Spleen (tissue), 11 donors: Measurements from ENCODE around the gene NDUFB10. TPM values are rescaled to one million over a fixed set of nuclear protein-coding genes. Genes with fewer than 3 reads are reported as not detected.

Source experiments
- DNase-seq: peaks from one replicate; pipeline ENCODE4 v3.0.0-alpha.2; 2020
- H3K27ac ChIP-seq, 8 donors: fragments of 200-600 bp; sonication (generic) in 7 of 8; 1 replicate in 4 of 8; 2 replicates in 4 of 8; pipeline versions ENCODE4 v1.5.0 to v1.8.0; 2016 to 2021; ENCODE audit warnings: inconsistent platforms in 4 of 8, mild to moderate bottlenecking in 4 of 8, moderate library complexity in 1 of 8
- H3K27me3 ChIP-seq, 7 donors: fragments of 200-600 bp; sonication (generic) in 6 of 7; replicated peaks in 1 of 7; 1 replicate in 4 of 7; 2 replicates in 3 of 7; pipeline versions ENCODE4 v1.5.0 to v1.8.0; 2016 to 2021; ENCODE audit warnings: inconsistent platforms in 3 of 7, mild to moderate bottlenecking in 1 of 7
- H3K36me3 ChIP-seq, 6 donors: fragments of 200-600 bp; sonication (generic) in 5 of 6; 1 replicate in 4 of 6; 2 replicates in 2 of 6; pipeline versions ENCODE4 v1.5.0 to v1.8.0; 2016 to 2021; ENCODE audit warnings: inconsistent platforms in 2 of 6
- H3K4me1 ChIP-seq, 6 donors: fragments of 200-600 bp; sonication (generic) in 5 of 6; 1 replicate in 3 of 6; 2 replicates in 3 of 6; pipeline versions ENCODE4 v1.5.0 to v1.8.0; 2016 to 2021; ENCODE audit warnings: inconsistent platforms in 3 of 6
- H3K4me3 ChIP-seq, 8 donors: fragments of 200-600 bp; sonication (generic) in 7 of 8; 1 replicate in 4 of 8; 2 replicates in 4 of 8; pipeline versions ENCODE4 v1.5.0 to v1.8.0; 2016 to 2021; ENCODE audit warnings: inconsistent platforms in 4 of 8, mild to moderate bottlenecking in 4 of 8, moderate library complexity in 2 of 8
- H3K9me3 ChIP-seq, 8 donors: fragments of 200-600 bp; sonication (generic) in 7 of 8; 1 replicate in 4 of 8; 2 replicates in 4 of 8; pipeline versions ENCODE4 v1.5.0 to v1.8.0; 2016 to 2021; ENCODE audit warnings: inconsistent platforms in 4 of 8
- POLR2A ChIP-seq, 3 donors: fragments of 450-650 bp; IDR thresholded peaks; one replicate each; pipeline ENCODE4 v1.5.1; 2017; ENCODE audit warnings: antibody characterized with exemption in 3 of 3, mild to moderate bottlenecking in 1 of 3
- POLR2AphosphoS5 ChIP-seq, 3 donors: sonication (generic); formaldehyde crosslinking; IDR thresholded peaks; one replicate each; pipeline ENCODE4 v1.5.1; 2017; ENCODE audit warnings: antibody characterized with exemption in 3 of 3
- WGBS, 5 donors: extraction: QIAGEN DNeasy Blood & Tissue Kit in 3 of 5; methylation state at CpG; one replicate each; pipeline versions ENCODE4 v1.1.5 to v1.1.7; 2013 to 2018; 5-methylcytosine and 5-hydroxymethylcytosine counted together
- intact Hi-C: fragments of 100-400 bp; cut with DNase I; formaldehyde crosslinking; loops from one replicate; pipeline ENCODE4 v1.15.0; 2023; ENCODE audit warnings: low total_unique reads
- polyA plus RNA-seq, 3 donors: library from polyadenylated mRNA; stranded (reverse); fragments of 200-250 nt; gene quantifications; one replicate each; pipeline ENCODE4 v1.2.1, GENCODE V29; 2013
- total RNA-seq, 7 donors: library from RNA; depleted of rRNA in 3 of 7; stranded (reverse); fragments of >200 nt in 3 of 7; fragmentation: NEBNext Ultra II Directional in 4 of 7; extraction: Animal tissue kit (Norgen Biotek cat#: 25700) in 4 of 7; gene quantifications; one replicate each; pipeline versions ENCODE4 v1.1.0 to v1.2.1, GENCODE V29; 2016 to 2021
- TF ChIP-seq, protein P1 (sequence below), 11 experiments: fragments of 200-600 bp in 7 of 11; fragments of 450-650 bp in 4 of 11; sonication (generic) in 4 of 11; IDR thresholded peaks in 8 of 11; conservative IDR thresholded peaks in 3 of 11; 1 replicate in 7 of 11; 2 replicates in 4 of 11; pipeline versions ENCODE4 v1.4.0 to v1.8.0; 2016 to 2021; ENCODE audit warnings: antibody characterized with exemption in 11 of 11, inconsistent platforms in 4 of 11, mild to moderate bottlenecking in 1 of 11
- donor health status: healthy with polysubstance abuse.
- donor health status: DM: no; HTN: no; CAD: no; lungs with moderate emphysema.
- donor health status: DM: no; HTN: no; CAD: no.
- donor health status: Bipolar disorder and iron deficiency.
- donor health status: healthy.
- donor health status: DM: no; HTN: no; CAD: no.
- donor health status: DM: yes; HTN: yes; CAD: no.

Gene NDUFB10
- total and polyA plus RNA-seq, 10 donors = 69.3 to 225 (median 137) TPM

DNA sequence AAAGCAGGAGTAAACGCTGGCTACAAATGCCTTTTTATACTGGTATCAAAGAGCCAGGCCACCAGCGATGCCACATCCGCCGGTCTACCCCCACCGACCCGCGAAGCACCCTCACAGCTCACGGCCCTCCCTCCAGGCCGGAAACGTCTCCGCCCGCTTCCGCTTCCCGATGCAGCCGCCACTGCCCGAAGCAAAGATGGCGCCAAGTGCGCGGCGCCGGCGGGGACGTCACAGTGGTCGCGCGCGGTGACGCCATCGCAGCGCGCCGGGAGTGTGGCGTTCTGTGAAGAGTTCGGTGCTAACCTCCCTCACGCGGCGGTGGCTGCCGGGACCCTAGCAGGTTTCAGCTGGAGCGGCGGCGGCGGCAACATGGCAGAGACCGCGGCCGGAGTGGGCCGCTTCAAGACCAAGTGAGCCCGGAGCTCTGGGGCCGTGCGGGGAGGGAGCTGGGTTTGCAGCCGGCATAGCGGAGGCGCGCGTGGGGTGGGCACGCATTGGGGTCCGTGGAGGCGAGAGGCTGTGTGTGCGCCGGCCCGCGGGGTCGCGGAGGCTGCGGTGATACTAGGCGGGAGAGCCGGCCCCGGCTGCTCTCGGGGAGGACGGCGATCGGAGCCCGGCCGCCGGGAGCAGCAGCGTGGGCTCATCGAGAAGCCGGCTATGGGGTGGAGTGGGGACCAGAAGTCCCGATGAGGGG lies 12.6 kb downstream of the NDUFB10 start, which contains the start of gene TBL3:
TBL3 (plus strand) TSS at position 258 of the 694 bp plus-strand sequence; CDS start at position 370, 112 bp downstream.
- Histone ChIP-seq H3K9me3 (no peaks in the 10 kb centered on the region), H3K27ac (peak within 1 kb of the TSS; percentile 91 to 98 (median 95)), H3K4me1 (peaks cover 18 to 37% (median 33%) of the 10 kb centered on the region in 6 donors), H3K36me3 (peaks cover 13 to 36% (median 31%) of the 10 kb centered on the region in 6 donors), H3K27me3 (peaks cover 0 to 35% (median 0%) of the 10 kb centered on the region in 7 donors), H3K4me3 (peak within 1 kb of the TSS; percentile 89 to 99 (median 96))
- 0 to 1% (median 0%) methylated on average over 56 to 78 of the region's 78 CpGs for WGBS, 5 donors
- peak; percentile 99 for DNase-seq
- TF ChIP-seq POLR2A (IDR thresholded peaks at IDR 0.05) (peak; percentile 68 to 98 (median 83)), POLR2AphosphoS5 (IDR thresholded peaks at IDR 0.05) (peak; percentile 99 to 100 (median 100))
- TF ChIP-seq, protein P1, sequence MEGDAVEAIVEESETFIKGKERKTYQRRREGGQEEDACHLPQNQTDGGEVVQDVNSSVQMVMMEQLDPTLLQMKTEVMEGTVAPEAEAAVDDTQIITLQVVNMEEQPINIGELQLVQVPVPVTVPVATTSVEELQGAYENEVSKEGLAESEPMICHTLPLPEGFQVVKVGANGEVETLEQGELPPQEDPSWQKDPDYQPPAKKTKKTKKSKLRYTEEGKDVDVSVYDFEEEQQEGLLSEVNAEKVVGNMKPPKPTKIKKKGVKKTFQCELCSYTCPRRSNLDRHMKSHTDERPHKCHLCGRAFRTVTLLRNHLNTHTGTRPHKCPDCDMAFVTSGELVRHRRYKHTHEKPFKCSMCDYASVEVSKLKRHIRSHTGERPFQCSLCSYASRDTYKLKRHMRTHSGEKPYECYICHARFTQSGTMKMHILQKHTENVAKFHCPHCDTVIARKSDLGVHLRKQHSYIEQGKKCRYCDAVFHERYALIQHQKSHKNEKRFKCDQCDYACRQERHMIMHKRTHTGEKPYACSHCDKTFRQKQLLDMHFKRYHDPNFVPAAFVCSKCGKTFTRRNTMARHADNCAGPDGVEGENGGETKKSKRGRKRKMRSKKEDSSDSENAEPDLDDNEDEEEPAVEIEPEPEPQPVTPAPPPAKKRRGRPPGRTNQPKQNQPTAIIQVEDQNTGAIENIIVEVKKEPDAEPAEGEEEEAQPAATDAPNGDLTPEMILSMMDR (IDR thresholded peaks at IDR 0.05 in 8 of 11, conservative IDR thresholded peaks at IDR 0.05 in 3 of 11) = peak in 3 of 11 experiments; percentile 26 to 42 (median 32)
- intact Hi-C loops = no loop called here

DNA sequence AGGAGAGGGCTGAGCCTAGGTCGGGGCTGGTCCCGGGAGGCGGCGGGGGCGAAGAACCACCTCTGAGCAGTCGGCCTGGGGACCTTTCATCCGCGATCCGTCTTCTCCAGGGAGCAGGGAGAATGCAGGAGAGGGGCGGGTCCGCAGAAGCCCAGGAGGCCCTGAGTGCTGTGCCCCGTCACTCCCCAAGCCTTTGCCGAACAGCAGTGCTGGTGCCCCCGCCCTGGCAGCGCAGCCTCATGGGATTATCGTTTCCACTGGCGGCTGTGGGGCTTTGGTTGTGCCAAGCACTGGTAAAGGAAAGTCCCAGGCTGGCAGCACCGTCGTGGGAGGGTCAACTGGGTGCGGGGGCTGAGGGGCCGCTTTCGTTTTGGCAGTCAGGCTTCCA lies 13.1 kb downstream of the NDUFB10 start:
- Histone ChIP-seq H3K27me3 (peaks cover 0 to 40% (median under 1%) of the 10 kb centered on the region in 7 donors), H3K4me1 (peaks cover 18 to 37% (median 33%) of the 10 kb centered on the region in 6 donors), H3K36me3 (peaks cover 15 to 41% (median 36%) of the 10 kb centered on the region in 6 donors), H3K4me3 (peak overlapping the region; percentile 89 to 99 (median 96)), H3K27ac (peak overlapping the region in 5 of 8 donors; percentile 92 to 98 (median 95)), H3K9me3 (no peaks in the 10 kb centered on the region)
- no peak for DNase-seq
- WGBS, 5 donors = 1 to 5% (median 4%) methylated on average over 14 to 22 of the region's 22 CpGs
- intact Hi-C loops = no loop called here
- TF ChIP-seq, protein P1 (IDR thresholded peaks at IDR 0.05 in 8 of 11, conservative IDR thresholded peaks at IDR 0.05 in 3 of 11) = no peak
- no peak for TF ChIP-seq POLR2AphosphoS5 (IDR thresholded peaks at IDR 0.05)
- TF ChIP-seq POLR2A (IDR thresholded peaks at IDR 0.05) = no peak

DNA sequence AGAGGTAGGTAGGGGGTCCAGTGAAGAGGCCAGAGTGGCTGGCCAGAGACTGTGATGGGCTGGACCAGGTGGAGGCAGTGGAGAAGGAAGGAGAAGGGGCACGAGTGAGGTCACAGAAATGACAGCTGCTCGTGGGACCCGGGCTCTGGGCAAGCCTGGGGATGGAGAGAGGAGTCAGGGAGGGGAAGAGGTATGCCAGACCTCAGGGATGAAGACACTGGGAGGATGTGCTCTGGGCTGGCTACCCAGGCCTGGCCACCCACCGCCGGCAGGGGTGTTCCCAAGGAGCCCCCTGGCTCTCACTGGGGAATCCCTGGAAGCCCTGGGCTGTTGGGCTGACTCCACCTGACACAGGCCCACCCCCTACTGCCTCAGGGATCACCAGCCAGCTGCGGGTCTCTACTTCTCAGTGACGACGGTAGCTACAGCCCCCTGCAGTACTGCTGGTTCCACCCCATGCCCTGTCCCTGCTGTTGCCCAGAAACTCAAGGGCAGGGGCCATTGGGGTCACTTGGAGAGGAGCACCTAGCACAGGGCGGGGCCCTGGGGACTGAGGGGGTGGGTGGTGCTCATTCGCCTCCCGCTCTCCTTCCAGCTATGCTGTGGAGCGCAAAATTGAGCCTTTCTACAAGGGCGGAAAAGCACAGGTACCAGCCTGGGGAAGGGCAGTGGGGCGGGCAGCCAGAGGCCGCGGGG lies 14.3 kb downstream of the NDUFB10 start:
- WGBS, 5 donors = 86 to 94% (median 88%) methylated on average over 7 to 16 of the region's 16 CpGs

More for the DNA sequence above, 14.3 kb downstream of the NDUFB10 start:
- peaks cover 23 to 53% (median 47%) of the 10 kb centered on the region in 6 donors for H3K36me3 ChIP-seq
- H3K4me1 ChIP-seq = peaks cover 18 to 40% (median 33%) of the 10 kb centered on the region in 6 donors
- no peak overlapping the region for H3K4me3 ChIP-seq
- peaks cover 0 to 51% (median 12%) of the 10 kb centered on the region in 7 donors for H3K27me3 ChIP-seq
- no peaks in the 10 kb centered on the region for H3K9me3 ChIP-seq
- TF ChIP-seq POLR2A (IDR thresholded peaks at IDR 0.05) (no peak), POLR2AphosphoS5 (IDR thresholded peaks at IDR 0.05) (no peak)
- TF ChIP-seq, protein P1 (IDR thresholded peaks at IDR 0.05 in 8 of 11, conservative IDR thresholded peaks at IDR 0.05 in 3 of 11) = no peak
- intact Hi-C loops = no loop called here
- H3K27ac ChIP-seq = no peak overlapping the region
- DNase-seq = no peak
